Nephron (organoid): ENCODE measurements around the gene ZFYVE28.
A peak's percentile ranks its signal among the peaks of the same experiment; 100 is the strongest.

Source experiments
- H3K27ac Mint-ChIP-seq, 3 experiments: 2 replicates each; pipeline ENCODE4 v1.8.0; 2020; ENCODE audit warnings: mixed read lengths in 3 of 3, mild to moderate bottlenecking in 2 of 3, moderate library complexity in 1 of 3
- H3K27me3 Mint-ChIP-seq: 2 replicates; pipeline ENCODE4 v1.8.0; 2021; ENCODE audit warnings: low read depth, mild to moderate bottlenecking, moderate library complexity, mixed read lengths
- H3K36me3 Mint-ChIP-seq: 2 replicates; pipeline ENCODE4 v1.8.0; 2020; ENCODE audit warnings: low read depth, mixed read lengths
- H3K4me1 Mint-ChIP-seq: 2 replicates; pipeline ENCODE4 v1.8.0; 2020; ENCODE audit warnings: mixed read lengths
- H3K4me3 Mint-ChIP-seq, 3 experiments: 2 replicates each; pipeline ENCODE4 v1.8.0; 2020; ENCODE audit warnings: mild to moderate bottlenecking in 3 of 3, mixed read lengths in 3 of 3, moderate library complexity in 2 of 3
- H3K9me3 Mint-ChIP-seq: 2 replicates; pipeline ENCODE4 v1.8.0; 2020; ENCODE audit warnings: mixed read lengths
- CTCF ChIP-seq, 3 experiments: fragments of 200-600 bp; sonication (generic); IDR thresholded peaks; one replicate each; pipeline ENCODE4 v1.5.0; 2021; ENCODE audit warnings: antibody characterized with exemption in 3 of 3; ENCODE audit not compliant: unreplicated experiment in 3 of 3

The ZFYVE28 gene

GRCh38 chr4:2461246-2461960, 43.0 kb upstream of the ZFYVE28 start:
- peaks cover 6% of the 10 kb centered on the region for H3K4me1 Mint-ChIP-seq
- H3K4me3 Mint-ChIP-seq: peak overlapping the region; percentile 79 to 81 (median 79)
- no peaks in the 10 kb centered on the region for H3K9me3 Mint-ChIP-seq
- H3K27me3 Mint-ChIP-seq: peaks cover 15% of the 10 kb centered on the region
- no peak for TF ChIP-seq CTCF (IDR thresholded peaks at IDR 0.05; ENCODE audit: unreplicated experiment in 3 of 3)
- no peaks in the 10 kb centered on the region for H3K36me3 Mint-ChIP-seq
- peak overlapping the region in 2 of 3 experiments; percentile 3 to 44 for H3K27ac Mint-ChIP-seq

GRCh38 chr4:2459589-2460349, 41.3 kb upstream of the ZFYVE28 start:
- Mint-ChIP-seq H3K36me3 (no peaks in the 10 kb centered on the region), H3K27me3 (peaks cover 15% of the 10 kb centered on the region), H3K27ac (no peak overlapping the region), H3K4me3 (peak overlapping the region in 1 of 3 experiments; percentile 28), H3K9me3 (no peaks in the 10 kb centered on the region), H3K4me1 (peaks cover 6% of the 10 kb centered on the region)
- no peak for TF ChIP-seq CTCF (IDR thresholded peaks at IDR 0.05; ENCODE audit: unreplicated experiment in 3 of 3)

- Mint-ChIP-seq H3K27me3 (peaks cover 14% of the 10 kb centered on the region), H3K4me3 (no peak overlapping the region), H3K4me1 (peaks cover 6% of the 10 kb centered on the region), H3K36me3 (no peaks in the 10 kb centered on the region), H3K27ac (no peak overlapping the region), H3K9me3 (no peaks in the 10 kb centered on the region)
- TF ChIP-seq CTCF (IDR thresholded peaks at IDR 0.05; ENCODE audit: unreplicated experiment in 3 of 3): no peak
These were observed 40.4 kb upstream of the ZFYVE28 start for GRCh38 chr4:2458546-2459491.

GRCh38 chr4:2457481-2458295, 39.2 kb upstream of the ZFYVE28 start:
- Mint-ChIP-seq H3K27me3 (peaks cover 10% of the 10 kb centered on the region), H3K4me1 (peaks cover 6% of the 10 kb centered on the region), H3K36me3 (no peaks in the 10 kb centered on the region)

More at GRCh38 chr4:2457481-2458295, 39.2 kb upstream of the ZFYVE28 start:
- H3K27ac Mint-ChIP-seq: no peak overlapping the region
- H3K9me3 Mint-ChIP-seq: no peaks in the 10 kb centered on the region
- H3K4me3 Mint-ChIP-seq: no peak overlapping the region
- TF ChIP-seq CTCF (IDR thresholded peaks at IDR 0.05; ENCODE audit: unreplicated experiment in 3 of 3): no peak
